GM18499 (cell line): ENCODE measurements around the gene ATRN.
"Not testable (repeated sequence)": the region's sequence is repeated elsewhere in the genome, so short reads cannot be mapped to it uniquely, and the experiment has no call there.

Experiments
- ATAC-seq: cut with Tn5 transposase; IDR thresholded peaks from one replicate; pipeline ENCODE4 v1.9.1; 2021; ENCODE audit warnings: moderate number of reproducible peaks; ENCODE audit not compliant: insufficient read depth, unreplicated experiment

ATRN gene

GRCh38 chr20:3512239-3512638 is 41.4 kb downstream of the ATRN start:
- ATAC-seq: not testable (repeated sequence)

DNA sequence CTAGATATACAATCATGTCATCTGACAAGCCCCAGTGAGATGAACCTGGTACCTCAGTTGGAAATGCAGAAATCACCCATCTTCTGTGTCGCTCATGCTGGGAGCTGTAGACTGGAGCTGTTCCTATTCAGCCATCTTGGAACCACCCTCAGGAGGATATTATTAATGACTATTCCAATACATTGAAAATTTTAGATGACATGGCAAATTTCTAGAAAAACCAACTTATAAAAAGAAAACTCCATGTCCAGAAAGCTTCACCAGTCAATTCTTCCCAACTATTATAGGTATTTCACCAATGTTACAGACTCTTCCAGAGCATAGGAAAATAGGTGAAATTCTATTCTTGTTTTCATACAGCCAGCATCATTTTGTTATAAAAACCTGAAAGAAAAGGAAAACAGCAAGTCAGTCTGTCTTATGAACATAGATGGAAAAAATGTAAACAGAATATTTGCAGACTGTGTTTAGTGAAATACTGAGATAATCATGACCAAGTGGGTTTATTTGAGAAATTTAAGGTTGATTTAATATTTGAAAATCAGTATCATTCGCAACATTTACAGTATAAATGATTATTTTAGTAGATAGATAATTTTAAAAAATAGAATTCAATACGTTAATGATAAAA is 43.3 kb downstream of the ATRN start:
- no peak for ATAC-seq

- ATAC-seq: no peak
Observed at GRCh38 chr20:3515379-3516170, 44.8 kb downstream of the ATRN start.

GRCh38 chr20:3521852-3522740 is 51.3 kb downstream of the ATRN start:
- ATAC-seq: no peak

DNA sequence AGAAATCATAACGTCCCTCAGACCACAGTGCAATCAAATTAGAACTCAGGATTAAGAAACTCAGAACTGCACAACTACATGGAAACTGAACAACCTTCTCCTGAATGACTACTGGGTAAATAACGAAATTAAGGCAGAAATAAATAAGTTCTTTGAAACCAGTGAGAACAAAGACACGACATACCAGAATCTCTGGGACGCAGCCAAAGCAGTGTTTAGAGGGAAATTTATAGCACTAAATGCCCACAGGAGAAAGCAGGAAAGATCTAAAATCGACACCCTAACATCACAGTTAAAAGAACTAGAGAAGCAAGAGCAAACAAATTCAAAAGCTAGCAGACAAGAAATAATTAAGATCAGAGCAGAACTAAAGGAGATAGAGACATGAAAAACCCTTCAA is 53.9 kb downstream of the ATRN start:
- ATAC-seq: not testable (repeated sequence)

GRCh38 chr20:3532089-3532615 is 61.3 kb downstream of the ATRN start:
- no peak for ATAC-seq

- not testable (repeated sequence) for ATAC-seq
Observed at GRCh38 chr20:3537733-3538132, 66.9 kb downstream of the ATRN start.

GRCh38 chr20:3539311-3540107 is 68.7 kb downstream of the ATRN start:
- ATAC-seq: no peak

- no peak for ATAC-seq
Observed at GRCh38 chr20:3541887-3542721, 71.3 kb downstream of the ATRN start.

- ATAC-seq: no peak
Observed at GRCh38 chr20:3543901-3544507, 73.2 kb downstream of the ATRN start.

DNA sequence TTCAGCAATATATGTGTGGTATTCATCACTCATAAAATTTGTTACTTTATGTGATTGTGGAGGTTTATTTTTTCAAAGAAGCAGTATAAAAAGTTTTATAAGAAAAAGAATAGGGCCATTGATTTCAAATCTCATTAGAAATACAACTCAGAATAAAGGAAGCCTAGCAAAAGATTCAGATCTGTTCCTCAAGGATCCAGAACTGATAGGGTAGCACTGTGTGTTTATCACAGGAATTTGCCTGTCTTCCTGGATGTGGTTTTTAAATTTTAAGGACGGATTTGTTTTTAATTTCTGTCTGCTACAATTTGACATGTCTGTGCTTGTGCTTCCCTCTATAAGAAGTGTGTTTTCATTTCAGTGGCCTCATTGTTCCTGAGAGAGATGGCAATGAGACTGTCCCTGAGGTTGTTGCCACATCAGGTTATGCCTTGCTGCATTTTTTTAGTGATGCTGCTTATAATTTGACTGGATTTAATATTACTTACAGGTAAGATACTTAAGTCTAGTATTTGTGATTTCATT is 74.6 kb downstream of the ATRN start:
- no peak for ATAC-seq

DNA sequence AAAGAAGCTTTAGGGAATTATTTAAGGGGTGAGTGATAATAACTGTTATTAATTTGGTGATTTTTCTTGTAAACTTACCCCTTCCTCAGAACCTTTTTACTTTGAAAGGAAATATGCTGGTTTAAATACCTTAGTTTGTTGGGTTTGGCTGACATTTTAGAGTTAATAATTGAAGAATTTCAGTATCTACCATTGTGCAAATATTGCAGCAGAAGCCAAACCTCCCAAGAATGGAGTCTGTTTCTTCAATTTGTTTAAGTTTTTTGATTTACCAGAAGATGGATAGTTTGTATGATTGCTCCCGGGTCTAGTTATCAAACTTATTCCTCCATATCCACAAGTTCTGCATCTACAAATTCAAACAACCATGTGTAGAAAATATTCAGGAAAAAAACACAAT is 77.1 kb downstream of the ATRN start:
- ATAC-seq: no peak

GRCh38 chr20:3550837-3551236 is 80.0 kb downstream of the ATRN start:
- no peak for ATAC-seq

GRCh38 chr20:3551681-3552434 is 81.0 kb downstream of the ATRN start:
- no peak for ATAC-seq

DNA sequence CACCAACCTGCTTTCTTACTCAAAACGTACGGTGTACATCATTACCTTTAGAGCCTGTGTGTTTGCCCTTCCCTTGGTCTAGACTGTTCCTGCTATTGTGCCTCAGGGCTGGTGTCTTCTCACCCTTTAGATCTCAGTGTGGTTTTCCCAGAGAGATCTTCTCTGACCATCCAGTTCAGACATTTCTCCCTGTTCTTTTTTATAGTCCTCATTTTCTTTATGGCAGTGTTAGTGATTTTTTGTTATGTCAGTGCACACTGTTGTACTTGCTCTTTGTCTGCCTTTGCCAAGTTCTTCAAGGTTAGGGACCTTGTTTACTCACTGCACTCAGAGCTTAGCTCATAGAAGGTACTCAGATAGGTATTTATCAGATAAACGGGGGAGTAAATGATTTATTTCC is 82.8 kb downstream of the ATRN start:
- ATAC-seq: no peak

- ATAC-seq: no peak
Observed at GRCh38 chr20:3557237-3557785, 86.5 kb downstream of the ATRN start.

DNA sequence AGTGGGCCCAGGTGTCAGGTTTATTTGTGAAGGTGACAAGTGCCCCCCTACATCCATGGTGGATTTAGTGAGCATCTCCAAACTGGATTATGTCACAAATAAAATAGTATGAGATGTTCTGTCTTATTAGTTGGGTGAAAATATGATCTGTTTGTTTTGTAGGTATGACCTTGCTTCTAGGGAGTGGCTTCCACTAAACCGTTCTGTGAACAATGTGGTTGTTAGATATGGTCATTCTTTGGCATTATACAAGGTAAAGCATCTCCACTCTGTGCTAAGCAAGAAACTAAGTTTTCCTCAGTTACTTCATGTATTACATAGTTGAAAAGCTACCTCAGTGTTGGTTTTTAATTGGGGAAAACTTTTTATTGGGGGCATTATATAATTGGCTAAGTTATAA is 88.4 kb downstream of the ATRN start:
- no peak for ATAC-seq
